GM12892 (cell line): ENCODE data around the gene TTC9.

Source experiments
- POLR2A ChIP-seq: IDR thresholded peaks from 2 replicates; pipeline ENCODE4 v1.6.1; 2011; ENCODE audit warnings: low read depth, low read length, control low read depth
- POLR2AphosphoS5 ChIP-seq: IDR thresholded peaks from 2 replicates; pipeline ENCODE4 v1.6.1; 2011; ENCODE audit warnings: low read depth, low read length, control low read depth

DNA sequence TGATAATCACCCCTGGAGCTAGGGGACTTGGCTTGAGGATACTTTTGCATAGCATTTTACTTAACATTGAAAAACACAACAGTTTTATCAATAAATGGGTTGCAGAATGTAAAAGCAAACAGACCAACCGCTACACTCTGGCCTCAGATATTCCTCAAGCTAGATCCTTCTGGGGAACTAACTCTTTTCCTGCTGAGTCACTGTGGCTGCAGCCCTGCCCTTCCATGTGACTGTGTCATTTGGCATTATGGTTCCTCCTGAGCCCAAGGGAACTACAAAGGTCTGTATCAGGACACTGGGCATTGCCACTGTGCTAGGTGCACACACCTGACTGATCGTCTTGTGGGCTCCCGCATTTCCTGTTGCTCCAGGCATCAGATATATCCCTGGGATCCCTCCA, 56.6 kb downstream of the TTC9 start:
- TF ChIP-seq POLR2A (no peak), POLR2AphosphoS5 (no peak)
